HepG2 (cell line): Measurements from ENCODE around the gene VPS25. TPM values are rescaled to one million over a fixed set of nuclear protein-coding genes. Genes with fewer than 3 reads are reported as not detected.

Experiments used
- ADNP ChIP-seq: sonication (generic); formaldehyde crosslinking; IDR thresholded peaks from 2 replicates; pipeline ENCODE4 v1.4.0; 2020; ENCODE audit warnings: missing genetic modification reagents
- E2F2 ChIP-seq: sonication (generic); formaldehyde crosslinking; IDR thresholded peaks from 2 replicates; pipeline ENCODE4 v1.4.0; 2020; ENCODE audit warnings: missing genetic modification reagents, borderline replicate concordance
- HNRNPH1 ChIP-seq: fragments of 200-400 bp; formaldehyde crosslinking; optimal IDR thresholded peaks from 2 replicates; pipeline ENCODE3; 2017; ENCODE audit warnings: mild to moderate bottlenecking, low read depth, low read length
- HOXA9 ChIP-seq: sonication (generic); formaldehyde crosslinking; IDR thresholded peaks from 2 replicates; pipeline ENCODE4 v1.8.1; 2022; ENCODE audit warnings: missing genetic modification reagents, mild to moderate bottlenecking, moderate library complexity, borderline replicate concordance
- KLF13 ChIP-seq: sonication (generic); formaldehyde crosslinking; IDR thresholded peaks from 2 replicates; pipeline ENCODE4 v1.4.0; 2020; ENCODE audit warnings: mild to moderate bottlenecking, missing genetic modification reagents
- MIXL1 ChIP-seq: IDR thresholded peaks from 2 replicates; pipeline ENCODE4 v1.6.1; 2016
- NFIB ChIP-seq: sonication (generic); formaldehyde crosslinking; IDR thresholded peaks from 2 replicates; pipeline ENCODE4 v1.9.0; 2021; ENCODE audit warnings: missing genetic modification reagents, mild to moderate bottlenecking, borderline replicate concordance
- NR2F6 ChIP-seq, 2 experiments: IDR thresholded peaks; 2 replicates each; pipeline ENCODE4 v1.6.1; 2016; ENCODE audit warnings: antibody characterized with exemption in 1 of 2, mild to moderate bottlenecking in 1 of 2
- REPIN1 ChIP-seq: sonication (generic); formaldehyde crosslinking; IDR thresholded peaks from 2 replicates; pipeline ENCODE4 v1.8.0; 2022; ENCODE audit warnings: missing genetic modification reagents, low read depth, mild to moderate bottlenecking, borderline replicate concordance
- SOX6 ChIP-seq, 2 experiments: fragments of 450-650 bp in 1 of 2; sonication (generic) in 1 of 2; formaldehyde crosslinking in 1 of 2; IDR thresholded peaks; 2 replicates each; pipeline versions ENCODE4 v1.4.0 to v1.6.1; 2017 to 2020; ENCODE audit warnings: antibody characterized with exemption in 1 of 2, mild to moderate bottlenecking in 1 of 2, missing genetic modification reagents in 1 of 2
- SYNCRIP ChIP-seq: fragments of 200-400 bp; formaldehyde crosslinking; IDR thresholded peaks from 2 replicates; pipeline ENCODE4 v1.6.1; 2018; ENCODE audit warnings: mild to moderate bottlenecking, low read depth, low read length; ENCODE audit not compliant: insufficient read depth
- TGIF2 ChIP-seq: IDR thresholded peaks from 2 replicates; pipeline ENCODE4 v1.6.1; 2016; ENCODE audit warnings: control low read depth, missing compliant biosample characterization
- U2AF1 ChIP-seq: fragments of 200-400 bp; formaldehyde crosslinking; optimal IDR thresholded peaks from 2 replicates; pipeline ENCODE3; 2017; ENCODE audit warnings: mild to moderate bottlenecking, low read depth, low read length
- ZBTB37 ChIP-seq: sonication (generic); formaldehyde crosslinking; IDR thresholded peaks from 2 replicates; pipeline ENCODE4 v1.4.0; 2020; ENCODE audit warnings: mild to moderate bottlenecking, missing genetic modification reagents
- ZBTB38 ChIP-seq: sonication (generic); formaldehyde crosslinking; IDR thresholded peaks from 2 replicates; pipeline ENCODE4 v1.5.1; 2020; ENCODE audit warnings: mild to moderate bottlenecking, missing genetic modification reagents
- ZFY ChIP-seq: sonication (generic); formaldehyde crosslinking; IDR thresholded peaks from 2 replicates; pipeline ENCODE4 v1.4.0; 2020; ENCODE audit warnings: missing genetic modification reagents
- ZMAT5 ChIP-seq: sonication (generic); formaldehyde crosslinking; IDR thresholded peaks from 2 replicates; pipeline ENCODE4 v1.5.0; 2020; ENCODE audit warnings: mild to moderate bottlenecking, low read depth, missing genetic modification reagents, borderline replicate concordance
- ZNF101 ChIP-seq: sonication (generic); formaldehyde crosslinking; IDR thresholded peaks from 2 replicates; pipeline ENCODE4 v1.4.0; 2020; ENCODE audit warnings: mild to moderate bottlenecking, low read depth, missing genetic modification reagents, borderline replicate concordance
- ZNF124 ChIP-seq: sonication (generic); formaldehyde crosslinking; IDR thresholded peaks from 2 replicates; pipeline ENCODE4 v1.4.0; 2020; ENCODE audit warnings: missing genetic modification reagents
- ZNF205 ChIP-seq: IDR thresholded peaks from 2 replicates; pipeline ENCODE4 v1.6.1; 2018; ENCODE audit warnings: missing biosample characterization, missing genetic modification reagents
- ZNF276 ChIP-seq: sonication (generic); formaldehyde crosslinking; IDR thresholded peaks from 2 replicates; pipeline ENCODE4 v1.4.0; 2020; ENCODE audit warnings: mild to moderate bottlenecking, low read depth, missing genetic modification reagents
- ZNF558 ChIP-seq: sonication (generic); formaldehyde crosslinking; IDR thresholded peaks from 2 replicates; pipeline ENCODE4 v1.9.0; 2022; ENCODE audit warnings: mild to moderate bottlenecking, missing genetic modification reagents, borderline replicate concordance
- ZNF615 ChIP-seq: sonication (generic); formaldehyde crosslinking; IDR thresholded peaks from 2 replicates; pipeline ENCODE4 v1.5.0; 2020; ENCODE audit warnings: mild to moderate bottlenecking, missing genetic modification reagents, borderline replicate concordance
- ZNF790 ChIP-seq: sonication (generic); formaldehyde crosslinking; IDR thresholded peaks from 2 replicates; pipeline ENCODE4 v1.8.0; 2022; ENCODE audit warnings: missing genetic modification reagents, mild to moderate bottlenecking, borderline replicate concordance
- ZNF83 ChIP-seq: sonication (generic); formaldehyde crosslinking; IDR thresholded peaks from 2 replicates; pipeline ENCODE4 v1.4.0; 2020; ENCODE audit warnings: missing genetic modification reagents, mild to moderate bottlenecking, borderline replicate concordance
- ZSCAN29 ChIP-seq: sonication (generic); formaldehyde crosslinking; conservative IDR thresholded peaks from 2 replicates; pipeline ENCODE4 v1.4.0; 2020; ENCODE audit warnings: mild to moderate bottlenecking, missing genetic modification reagents
- polyA plus RNA-seq, 8 experiments: library from polyadenylated mRNA; depleted of rRNA in 3 of 8; stranded (reverse) in 7 of 8; unstranded in 1 of 8; fragments of >200 nt; fragmentation: Illumina TruSeq in 4 of 8; extraction: Trizol in 4 of 8; gene quantifications; 2 replicates each; pipeline versions ENCODE4 v1.2.1 to v1.2.3, GENCODE V29; 2011 to 2016; ENCODE audit warnings: low read depth in 4 of 8, missing spikeins in 1 of 8, mixed read lengths in 1 of 8; ENCODE audit not compliant: insufficient read depth in 1 of 8
- total RNA-seq, 5 experiments: library from RNA; depleted of rRNA; stranded (reverse); fragments of >200 nt; fragmentation: Illumina TruSeq; extraction: Trizol; gene quantifications; 2 replicates each; pipeline ENCODE4 v1.2.3, GENCODE V29; 2016; ENCODE audit warnings: low read depth in 1 of 5

Gene VPS25
- total and polyA plus RNA-seq, 2 of the 13 experiments (the other 11 are each of a cell fraction or from before 2014, with no cell fraction given), result 161 to 249 TPM

- no peak for TF ChIP-seq E2F2 (CRISPR knock-in tag)
- TF ChIP-seq REPIN1 (CRISPR knock-in tag), result peak; percentile 59; the same call in 1 of the 2 replicates
- TF ChIP-seq ZFY, result no peak
- no peak for TF ChIP-seq HOXA9 (CRISPR knock-in tag)
- TF ChIP-seq KLF13 (CRISPR knock-in tag), result no peak
- no peak for TF ChIP-seq ZMAT5 (CRISPR knock-in tag)
- no peak for TF ChIP-seq ADNP (CRISPR knock-in tag)
- TF ChIP-seq ZSCAN29 (CRISPR knock-in tag), result no peak
- TF ChIP-seq HNRNPH1, result no peak
- no peak for TF ChIP-seq ZBTB38
- no peak for TF ChIP-seq SYNCRIP
- TF ChIP-seq ZNF205 (CRISPR knock-in tag), result peak; percentile 48; the same call in 1 of the 2 replicates
- TF ChIP-seq ZBTB37, result peak; percentile 92
- TF ChIP-seq MIXL1, result peak; percentile 31; the same call in 1 of the 2 replicates
- no peak for TF ChIP-seq ZNF615 (CRISPR knock-in tag)
- no peak for TF ChIP-seq TGIF2 (CRISPR knock-in tag)
- TF ChIP-seq ZNF558 (CRISPR knock-in tag), result no peak
- TF ChIP-seq ZNF124 (CRISPR knock-in tag), result no peak
- TF ChIP-seq NR2F6 (IDR thresholded peaks at IDR 0.05), result peak; percentile 89
- peak; percentile 84 for TF ChIP-seq NR2F6 (CRISPR knock-in tag; IDR thresholded peaks at IDR 0.05)
- no peak for TF ChIP-seq ZNF790 (CRISPR knock-in tag)
- no peak for TF ChIP-seq SOX6 (IDR thresholded peaks at IDR 0.05)
- peak; percentile 66 for TF ChIP-seq SOX6 (CRISPR knock-in tag; IDR thresholded peaks at IDR 0.05)
- TF ChIP-seq NFIB (CRISPR knock-in tag), result no peak
- no peak for TF ChIP-seq ZNF276 (CRISPR knock-in tag)
- no peak for TF ChIP-seq ZNF83 (CRISPR knock-in tag)
- no peak for TF ChIP-seq ZNF101 (CRISPR knock-in tag)
- no peak for TF ChIP-seq U2AF1
Observed at GRCh38 chr17:42803074-42803883, 30.0 kb downstream of the VPS25 start (continued).
